Activated naive CD4-positive, alpha-beta T cell treated with anti-CD3 and anti-CD28 coated beads, Interleukin-2, amount 50 U/mL, for 72 hours (primary cell): ENCODE results near the gene EXOC6B. TPM values are rescaled to one million over a fixed set of nuclear protein-coding genes. Genes with fewer than 3 reads are reported as not detected.
"Not testable (repeated sequence)": the region's sequence is repeated elsewhere in the genome, so short reads cannot be mapped to it uniquely, and the experiment has no call there.

Source experiments
- ATAC-seq, 2 donors: fragments of 150-1000 bp; cut with Tn5 transposase; 2 replicates each; pipeline ENCODE4 v1.10.0; 2021; ENCODE audit warnings: mild to moderate bottlenecking in 2 of 2, moderate library complexity in 2 of 2
- DNase-seq, 2 donors: peaks; one replicate each; pipeline ENCODE4 v3.0.0; 2021 to 2022; ENCODE audit warnings: low spot score in 2 of 2
- H3K27ac Mint-ChIP-seq, 2 donors: one replicate each; pipeline ENCODE4 v1.8.0; 2022; ENCODE audit warnings: mild to moderate bottlenecking in 2 of 2, mixed read lengths in 2 of 2
- H3K36me3 Mint-ChIP-seq, 2 donors: one replicate each; pipeline ENCODE4 v1.8.0; 2022; ENCODE audit warnings: mixed read lengths in 2 of 2
- H3K9me3 Mint-ChIP-seq, 2 donors: one replicate each; pipeline ENCODE4 v1.8.0; 2022; ENCODE audit warnings: mixed read lengths in 2 of 2
- total RNA-seq, 2 donors: library from RNA; stranded (reverse); gene quantifications; one replicate each; pipeline ENCODE4 v1.2.3, GENCODE V29; 2022

Gene EXOC6B
- total RNA-seq, 2 donors from 2014 or later = 9.3 to 11.0 TPM

GRCh38 chr2:72442270-72442669 lies 383.6 kb downstream of the EXOC6B start:
- no peak for ATAC-seq
- peaks cover 16 to 27% of the 10 kb centered on the region in 2 donors for H3K9me3 Mint-ChIP-seq

GRCh38 chr2:72439892-72440291 lies 385.9 kb downstream of the EXOC6B start:
- ATAC-seq (no peak), DNase-seq (no peak)
- Mint-ChIP-seq H3K27ac (no peak overlapping the region), H3K9me3 (peaks cover 19 to 33% of the 10 kb centered on the region in 2 donors), H3K36me3 (peaks cover 38 to 42% of the 10 kb centered on the region in 2 donors)

More at GRCh38 chr2:72442270-72442669, 383.6 kb downstream of the EXOC6B start:
- no peak for DNase-seq
- Mint-ChIP-seq H3K36me3 (peaks cover 21 to 40% of the 10 kb centered on the region in 2 donors), H3K27ac (no peak overlapping the region)

GRCh38 chr2:72438364-72438763 lies 387.5 kb downstream of the EXOC6B start:
- H3K27ac Mint-ChIP-seq = no peak overlapping the region
- peaks cover 43 to 51% of the 10 kb centered on the region in 2 donors for H3K36me3 Mint-ChIP-seq
- ATAC-seq = no peak
- H3K9me3 Mint-ChIP-seq = peaks cover 22 to 39% of the 10 kb centered on the region in 2 donors
- no peak for DNase-seq

- no peak overlapping the region for H3K27ac Mint-ChIP-seq
- H3K9me3 Mint-ChIP-seq = peaks cover 21 to 26% of the 10 kb centered on the region in 2 donors
- ATAC-seq = no peak
- no peak for DNase-seq
- peaks cover 33 to 41% of the 10 kb centered on the region in 2 donors for H3K36me3 Mint-ChIP-seq
These were observed 394.1 kb downstream of the EXOC6B start for GRCh38 chr2:72431737-72432136.

GRCh38 chr2:72427022-72427861 lies 398.6 kb downstream of the EXOC6B start:
- Mint-ChIP-seq H3K9me3 (peaks cover 4 to 7% of the 10 kb centered on the region in 2 donors), H3K27ac (no peak overlapping the region), H3K36me3 (peaks cover 19 to 20% of the 10 kb centered on the region in 2 donors)
- ATAC-seq (no peak), DNase-seq (no peak)

GRCh38 chr2:72425996-72426395 lies 399.8 kb downstream of the EXOC6B start:
- Mint-ChIP-seq H3K27ac (no peak overlapping the region), H3K9me3 (peaks cover 4 to 8% of the 10 kb centered on the region in 2 donors), H3K36me3 (peaks cover 19 to 21% of the 10 kb centered on the region in 2 donors)
- no peak for ATAC-seq
- DNase-seq = no peak

- H3K27ac Mint-ChIP-seq = no peak overlapping the region
- H3K36me3 Mint-ChIP-seq = peaks cover 19 to 28% of the 10 kb centered on the region in 2 donors
- DNase-seq = no peak
- H3K9me3 Mint-ChIP-seq = peaks cover 10 to 13% of the 10 kb centered on the region in 2 donors
- ATAC-seq = no peak
These were observed 402.1 kb downstream of the EXOC6B start for GRCh38 chr2:72423756-72424155.

- DNase-seq, H3K27ac Mint-ChIP-seq, H3K9me3 Mint-ChIP-seq, ATAC-seq: not testable (repeated sequence)
- peaks cover 9 to 18% of the 10 kb centered on the region in 2 donors for H3K36me3 Mint-ChIP-seq
These were observed 404.0 kb downstream of the EXOC6B start for GRCh38 chr2:72421771-72422379.

- H3K9me3 Mint-ChIP-seq = peaks cover 7 to 11% of the 10 kb centered on the region in 2 donors
- no peak for ATAC-seq
These were observed 409.9 kb downstream of the EXOC6B start for GRCh38 chr2:72415781-72416475.

GRCh38 chr2:72415241-72415661 lies 410.6 kb downstream of the EXOC6B start:
- no peak for ATAC-seq

More at GRCh38 chr2:72415781-72416475, 409.9 kb downstream of the EXOC6B start:
- no peak for DNase-seq
- no peak overlapping the region for H3K27ac Mint-ChIP-seq
- H3K36me3 Mint-ChIP-seq = peaks cover 0 to 8% of the 10 kb centered on the region in 2 donors

GRCh38 chr2:72414137-72414760 lies 411.6 kb downstream of the EXOC6B start:
- Mint-ChIP-seq H3K27ac (no peak overlapping the region), H3K9me3 (peaks cover 3 to 6% of the 10 kb centered on the region in 2 donors), H3K36me3 (no peaks in the 10 kb centered on the region)
- DNase-seq (no peak), ATAC-seq (no peak)

More at GRCh38 chr2:72415241-72415661, 410.6 kb downstream of the EXOC6B start:
- H3K9me3 Mint-ChIP-seq = peaks cover 7 to 11% of the 10 kb centered on the region in 2 donors
- DNase-seq = no peak
- H3K27ac Mint-ChIP-seq = no peak overlapping the region
- peaks cover 0 to 8% of the 10 kb centered on the region in 2 donors for H3K36me3 Mint-ChIP-seq

GRCh38 chr2:72413716-72414115 lies 412.1 kb downstream of the EXOC6B start:
- ATAC-seq = no peak
- Mint-ChIP-seq H3K36me3 (no peaks in the 10 kb centered on the region), H3K9me3 (peaks cover 3 to 6% of the 10 kb centered on the region in 2 donors), H3K27ac (no peak overlapping the region)
- DNase-seq = no peak

GRCh38 chr2:72412214-72412613 lies 413.6 kb downstream of the EXOC6B start:
- peaks cover under 1 to 5% of the 10 kb centered on the region in 2 donors for H3K36me3 Mint-ChIP-seq
- peaks cover 3 to 6% of the 10 kb centered on the region in 2 donors for H3K9me3 Mint-ChIP-seq
- H3K27ac Mint-ChIP-seq = no peak overlapping the region
- DNase-seq (no peak), ATAC-seq (no peak)

GRCh38 chr2:72399879-72400278 lies 426.0 kb downstream of the EXOC6B start:
- H3K9me3 Mint-ChIP-seq = peaks cover 13 to 15% of the 10 kb centered on the region in 2 donors
- no peak for DNase-seq
- H3K27ac Mint-ChIP-seq = no peak overlapping the region
- ATAC-seq = no peak
- H3K36me3 Mint-ChIP-seq = peaks cover 6 to 23% of the 10 kb centered on the region in 2 donors

GRCh38 chr2:72395096-72395495 lies 430.7 kb downstream of the EXOC6B start:
- H3K9me3 Mint-ChIP-seq = peaks cover 12 to 18% of the 10 kb centered on the region in 2 donors
- H3K36me3 Mint-ChIP-seq = peaks cover 5 to 12% of the 10 kb centered on the region in 2 donors
- ATAC-seq (no peak), DNase-seq (no peak)
- H3K27ac Mint-ChIP-seq = no peak overlapping the region

- peaks cover 5 to 10% of the 10 kb centered on the region in 2 donors for H3K36me3 Mint-ChIP-seq
- peaks cover 12 to 22% of the 10 kb centered on the region in 2 donors for H3K9me3 Mint-ChIP-seq
- H3K27ac Mint-ChIP-seq = no peak overlapping the region
- no peak for ATAC-seq
- DNase-seq = no peak
These were observed 431.2 kb downstream of the EXOC6B start for GRCh38 chr2:72394541-72395070.
